Panc1 (cell line): ENCODE measurements around the gene CPT2. TPM values are rescaled to one million over a fixed set of nuclear protein-coding genes. Genes with fewer than 3 reads are reported as not detected.
A peak's percentile ranks its signal among the peaks of the same experiment; 100 is the strongest.

Experiments used
- ATAC-seq: fragments of 200-7000 bp; cut with Tn5 transposase; 2 replicates; pipeline ENCODE4 v1.9.1; 2020; ENCODE audit warnings: mild to moderate bottlenecking, moderate library complexity
- BruUV-seq: library from RNA; stranded (reverse); fragments of 400-500 nt; replicated peaks from 2 replicates; lab custom pipeline; 2021; lab: Mats Ljungman, UMichigan
- CTCF ChIA-PET: fragments of 300-600 bp; sonication (Branson Sonifier 250); formaldehyde crosslinking; loops from one replicate; lab custom pipeline; 2022; ENCODE audit warnings: antibody characterized with exemption; lab: Charles Lee
- POLR2A ChIA-PET: fragments of 300-600 bp; sonication (Branson Sonifier 250); formaldehyde crosslinking; loops from one replicate; lab custom pipeline; 2022; ENCODE audit warnings: antibody characterized with exemption; lab: Charles Lee
- DNase-seq: peaks from one replicate; pipeline ENCODE4 v3.0.0-alpha.2; 2010; ENCODE audit warnings: low read depth, low spot score
- H3K27ac ChIP-seq: 2 replicates; pipeline ENCODE4 v1.5.1; 2011; ENCODE audit warnings: mild to moderate bottlenecking, low read length, inconsistent platforms
- H3K27me3 ChIP-seq: fragments of 200-500 bp; sonication (Bioruptor generic); 2 replicates; pipeline ENCODE4 v1.6.0; 2014; ENCODE audit warnings: low read length, inconsistent platforms; ENCODE audit not compliant: control insufficient read depth, insufficient read depth
- H3K36me3 ChIP-seq: fragments of 200-500 bp; sonication (Bioruptor generic); 2 replicates; pipeline ENCODE4 v1.5.1; 2014; ENCODE audit warnings: inconsistent platforms, mild to moderate bottlenecking, low read length, moderate library complexity; ENCODE audit not compliant: control insufficient read depth, insufficient read depth
- H3K4me1 ChIP-seq: 2 replicates; pipeline ENCODE4 v1.5.1; 2011; ENCODE audit warnings: inconsistent platforms, mild to moderate bottlenecking, low read length, moderate library complexity; ENCODE audit not compliant: control insufficient read depth, insufficient read depth
- H3K4me3 ChIP-seq, 2 experiments: 2 replicates each; pipeline ENCODE4 v1.5.1; 2011 to 2012; ENCODE audit warnings: low read depth in 2 of 2, low read length in 2 of 2, mild to moderate bottlenecking in 2 of 2, inconsistent platforms in 1 of 2, moderate library complexity in 1 of 2
- H3K9me3 ChIP-seq: fragments of 200-500 bp; sonication (Bioruptor generic); 2 replicates; pipeline ENCODE4 v1.5.1; 2014; ENCODE audit warnings: low read depth, mild to moderate bottlenecking, inconsistent platforms, low read length, moderate library complexity; ENCODE audit not compliant: control insufficient read depth, insufficient read depth
- CTCF ChIP-seq: fragments of 450-650 bp; IDR thresholded peaks from 2 replicates; pipeline ENCODE4 v1.5.1; 2017; ENCODE audit warnings: mild to moderate bottlenecking
- POLR2AphosphoS5 ChIP-seq: IDR thresholded peaks from 2 replicates; pipeline ENCODE4 v1.6.1; 2012; ENCODE audit warnings: mild to moderate bottlenecking, low read depth, low read length, moderate library complexity
- REST ChIP-seq, 2 experiments: IDR thresholded peaks; 2 replicates each; pipeline ENCODE4 v1.6.1; 2011 to 2012; ENCODE audit warnings: low read depth in 2 of 2, control low read depth in 1 of 2, low read length in 1 of 2, mild to moderate bottlenecking in 1 of 2, moderate library complexity in 1 of 2; ENCODE audit not compliant: insufficient read depth in 1 of 2
- SIN3A ChIP-seq: IDR thresholded peaks from 2 replicates; pipeline ENCODE4 v1.6.1; 2012; ENCODE audit warnings: low read depth, mild to moderate bottlenecking, low read length, moderate library complexity, borderline replicate concordance; ENCODE audit not compliant: insufficient read depth
- TCF7L2 ChIP-seq: IDR thresholded peaks from 2 replicates; pipeline ENCODE4 v1.6.1; 2011; ENCODE audit warnings: mild to moderate bottlenecking, low read depth, low read length, inconsistent platforms
- in situ Hi-C: cut with HindIII; loops from 2 replicates; pipeline ENCODE4 v1.10.0; 2016; ENCODE audit warnings: low sequenced_read_pairs, low pct_unique_long_range_greater_than_20kb
- intact Hi-C: fragments of 100-400 bp; cut with micrococcal nuclease; formaldehyde crosslinking; loops from one replicate; pipeline ENCODE4 v1.10.0; 2022; ENCODE audit not compliant: unreplicated experiment
- total RNA-seq: library from RNA; stranded (reverse); gene quantifications from one replicate; pipeline ENCODE4 v1.2.1, GENCODE V29; 2021; ENCODE audit not compliant: unreplicated experiment

Gene CPT2
- total RNA-seq, 1 experiment from 2014 or later, result 18.9 TPM

GRCh38 chr1:53220171-53220961 is 23.7 kb downstream of the CPT2 start, which contains the start of gene CZIB:
TSS of gene CZIB (minus strand) at chr1:53220634. CDS start at chr1:53220575, 59 bp downstream.
- TF ChIP-seq SIN3A, result peak; percentile 87; the same call in 1 of the 2 replicates
- TF ChIP-seq REST (IDR thresholded peaks at IDR 0.05; ENCODE audit: insufficient read depth in 1 of 2, low read depth in 2 of 2, low read length in 1 of 2), result peak in 1 of 2 experiments; percentile 58; a peak in 1 of 4 replicates
- TF ChIP-seq POLR2AphosphoS5, result peak; percentile 98
- TF ChIP-seq CTCF, result no peak
- TF ChIP-seq TCF7L2, result no peak
- DNase-seq, result peak; percentile 68
- H3K36me3 ChIP-seq, result no peaks in the 10 kb centered on the region
- H3K4me3 ChIP-seq, result peak within 1 kb of the TSS; percentile 69 to 70
- H3K27me3 ChIP-seq, result no peaks in the 10 kb centered on the region
- CTCF ChIA-PET, result interaction anchor here (0.6 kb wide), 1 partner anchor 167 kb away, joined by 3 read pairs; no protein-coding TSS in a partner anchor
- H3K4me1 ChIP-seq, result peaks cover 14% of the 10 kb centered on the region
- H3K27ac ChIP-seq, result peak within 1 kb of the TSS; percentile 92
- intact Hi-C loops (no loop called here), in situ Hi-C loops (no loop called here)
- ATAC-seq, result peak; percentile 98
- POLR2A ChIA-PET, result interaction anchor here (0.6 to 0.8 kb wide), 2 partner anchors 8 to 99 kb away, joined by 4 read pairs; no protein-coding TSS in a partner anchor
- H3K9me3 ChIP-seq, result no peaks in the 10 kb centered on the region
- no TSS peak for BruUV-seq

GRCh38 chr1:53220962-53221286 is 24.3 kb downstream of the CPT2 start:
- TSS peak; percentile 99 for BruUV-seq
- intact Hi-C loops, result no loop called here

More at GRCh38 chr1:53220962-53221286, 24.3 kb downstream of the CPT2 start:
- no peaks in the 10 kb centered on the region for H3K9me3 ChIP-seq
- TF ChIP-seq POLR2AphosphoS5 (no peak), SIN3A (no peak), CTCF (no peak), TCF7L2 (no peak), REST (IDR thresholded peaks at IDR 0.05; ENCODE audit: insufficient read depth in 1 of 2, low read depth in 2 of 2, low read length in 1 of 2) (no peak)
- DNase-seq, result no peak
- H3K27me3 ChIP-seq, result no peaks in the 10 kb centered on the region
- peak overlapping the region; percentile 92 for H3K27ac ChIP-seq
- POLR2A ChIA-PET, result no interaction called here
- peak overlapping the region; percentile 69 to 70 for H3K4me3 ChIP-seq
- H3K4me1 ChIP-seq, result peaks cover 14% of the 10 kb centered on the region
- no peak for ATAC-seq
- no peaks in the 10 kb centered on the region for H3K36me3 ChIP-seq
- in situ Hi-C loops, result no loop called here
- CTCF ChIA-PET, result no interaction called here
